HG03039 (cell line): Measurements from ENCODE around the gene SLC22A23.

Source experiments
- ATAC-seq: cut with Tn5 transposase; IDR thresholded peaks from one replicate; pipeline ENCODE4 v1.9.1; 2021; ENCODE audit warnings: mild to moderate bottlenecking, moderate library complexity; ENCODE audit not compliant: unreplicated experiment

The SLC22A23 gene

GRCh38 chr6:3456898-3457709 lies at the start of gene SLC22A23:
Gene SLC22A23, minus strand, starts transcription at chr6:3457050. Its CDS starts 491 bp downstream, at chr6:3456559.
- no peak for ATAC-seq

GRCh38 chr6:3506200-3506599 lies 49.4 kb upstream of the SLC22A23 start:
- ATAC-seq, result no peak

- ATAC-seq, result no peak
Measured at GRCh38 chr6:3504938-3505805, 48.3 kb upstream of the SLC22A23 start.

- ATAC-seq, result no peak
Measured at GRCh38 chr6:3504354-3504753, 47.5 kb upstream of the SLC22A23 start.

GRCh38 chr6:3501826-3502500 lies 45.1 kb upstream of the SLC22A23 start:
- ATAC-seq, result no peak

- ATAC-seq, result no peak
Measured at GRCh38 chr6:3500262-3501014, 43.6 kb upstream of the SLC22A23 start.

GRCh38 chr6:3499603-3500002 lies 42.8 kb upstream of the SLC22A23 start:
- ATAC-seq, result no peak

GRCh38 chr6:3496395-3496794 lies 39.5 kb upstream of the SLC22A23 start:
- no peak for ATAC-seq

- ATAC-seq, result no peak
Measured at GRCh38 chr6:3494391-3495100, 37.7 kb upstream of the SLC22A23 start.

- no peak for ATAC-seq
Measured at GRCh38 chr6:3490625-3490980, 33.8 kb upstream of the SLC22A23 start.

GRCh38 chr6:3489961-3490624 lies 33.2 kb upstream of the SLC22A23 start:
- ATAC-seq, result no peak

- no peak for ATAC-seq
Measured at GRCh38 chr6:3489027-3489757, 32.3 kb upstream of the SLC22A23 start.

- no peak for ATAC-seq
Measured at GRCh38 chr6:3484946-3485345, 28.1 kb upstream of the SLC22A23 start.

GRCh38 chr6:3484192-3484591 lies 27.3 kb upstream of the SLC22A23 start:
- ATAC-seq, result no peak

- ATAC-seq, result no peak
Measured at GRCh38 chr6:3483675-3484074, 26.8 kb upstream of the SLC22A23 start.

- ATAC-seq, result no peak
Measured at GRCh38 chr6:3482869-3483268, 26.0 kb upstream of the SLC22A23 start.

- ATAC-seq, result no peak
Measured at GRCh38 chr6:3481640-3482039, 24.8 kb upstream of the SLC22A23 start.

GRCh38 chr6:3480009-3480408 lies 23.2 kb upstream of the SLC22A23 start:
- no peak for ATAC-seq

GRCh38 chr6:3473773-3474172 lies 16.9 kb upstream of the SLC22A23 start:
- ATAC-seq, result no peak
